Fibroblast of lung (primary cell): ENCODE data around the gene HSF2BP.

Experiments
- CTCF ChIP-seq, 2 donors: IDR thresholded peaks in 1 of 2; conservative IDR thresholded peaks in 1 of 2; 1 replicate in 1 of 2; 2 replicates in 1 of 2; pipeline ENCODE4 v1.5.1; 2011 to 2012; ENCODE audit warnings: low read length in 2 of 2, control low read depth in 1 of 2, inconsistent platforms in 1 of 2, low read depth in 1 of 2, mild to moderate bottlenecking in 1 of 2
- EZH2 ChIP-seq: IDR thresholded peaks from 2 replicates; pipeline ENCODE4 v1.5.1; 2012; ENCODE audit warnings: low read length, control low read depth, mild to moderate bottlenecking; ENCODE audit errors: missing control alignments

- no peak for TF ChIP-seq EZH2
- no peak for TF ChIP-seq CTCF (conservative IDR thresholded peaks at IDR 0.05 in 1 of 2, IDR thresholded peaks at IDR 0.05 in 1 of 2; ENCODE audit: low read depth in 1 of 2, low read length in 2 of 2)
These were observed 60.7 kb downstream of the HSF2BP start for GRCh38 chr21:43598416-43599120.
